PFSK-1 (cell line): Measurements from ENCODE around the gene ERCC3.

Experiments used
- FOXP2 ChIP-seq: optimal IDR thresholded peaks from 2 replicates; pipeline ENCODE3; 2011; ENCODE audit warnings: borderline replicate concordance, control low read depth, inconsistent platforms; ENCODE audit not compliant: insufficient read depth; ENCODE audit errors: extremely low read length, extremely low read depth
- POLR2AphosphoS5 ChIP-seq: IDR thresholded peaks from 2 replicates; pipeline ENCODE4 v1.6.1; 2012; ENCODE audit warnings: low read depth, mild to moderate bottlenecking, control low read depth, low read length, moderate library complexity
- SIN3A ChIP-seq: IDR thresholded peaks from 2 replicates; pipeline ENCODE4 v1.6.1; 2012; ENCODE audit warnings: mild to moderate bottlenecking, low read length, moderate library complexity, borderline replicate concordance; ENCODE audit not compliant: insufficient read depth
- TAF1 ChIP-seq: IDR thresholded peaks from 2 replicates; pipeline ENCODE4 v1.6.1; 2012; ENCODE audit warnings: low read length, control low read depth, borderline replicate concordance; ENCODE audit not compliant: insufficient read depth
- TF ChIP-seq, protein P1 (sequence below), 2 experiments: IDR thresholded peaks; 2 replicates each; pipeline versions ENCODE4 v1.6.1 to v1.8.0; 2011 to 2012; ENCODE audit warnings: low read depth in 2 of 2, low read length in 2 of 2, control low read depth in 1 of 2, inconsistent platforms in 1 of 2, mild to moderate bottlenecking in 1 of 2, moderate library complexity in 1 of 2; ENCODE audit not compliant: insufficient read depth in 1 of 2

Gene ERCC3

DNA sequence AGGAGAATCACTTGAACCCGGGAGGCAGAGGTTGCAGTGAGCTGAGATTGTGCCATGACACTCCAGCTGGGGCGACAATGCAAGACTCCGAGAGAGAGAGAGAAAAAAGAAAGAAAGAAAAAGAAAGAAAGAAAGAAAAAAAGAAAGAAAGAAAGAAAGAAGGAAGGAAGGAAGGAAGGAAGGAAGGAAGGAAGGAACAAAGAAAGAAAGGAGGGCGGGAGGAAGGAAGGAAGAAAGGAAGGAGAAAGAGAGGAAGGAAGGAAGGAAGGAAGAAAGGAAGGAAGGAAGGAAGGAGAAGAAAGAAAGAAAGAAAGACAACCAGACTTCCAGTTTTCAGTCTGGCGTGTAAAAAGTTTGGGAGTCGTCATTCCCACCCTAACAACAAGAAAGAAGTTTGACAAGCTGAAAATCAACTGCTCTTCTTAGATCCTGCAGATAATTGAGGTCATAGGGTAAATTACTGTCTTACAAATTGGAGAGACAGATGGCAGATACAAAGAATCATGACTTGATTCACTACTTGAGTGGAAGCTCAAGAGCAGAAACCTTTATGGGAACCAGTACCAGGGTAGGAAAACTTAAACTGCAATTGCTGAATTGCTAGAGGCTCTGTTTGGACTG, 58.8 kb downstream of the ERCC3 start:
- no peak for TF ChIP-seq FOXP2
- TF ChIP-seq, protein P1, sequence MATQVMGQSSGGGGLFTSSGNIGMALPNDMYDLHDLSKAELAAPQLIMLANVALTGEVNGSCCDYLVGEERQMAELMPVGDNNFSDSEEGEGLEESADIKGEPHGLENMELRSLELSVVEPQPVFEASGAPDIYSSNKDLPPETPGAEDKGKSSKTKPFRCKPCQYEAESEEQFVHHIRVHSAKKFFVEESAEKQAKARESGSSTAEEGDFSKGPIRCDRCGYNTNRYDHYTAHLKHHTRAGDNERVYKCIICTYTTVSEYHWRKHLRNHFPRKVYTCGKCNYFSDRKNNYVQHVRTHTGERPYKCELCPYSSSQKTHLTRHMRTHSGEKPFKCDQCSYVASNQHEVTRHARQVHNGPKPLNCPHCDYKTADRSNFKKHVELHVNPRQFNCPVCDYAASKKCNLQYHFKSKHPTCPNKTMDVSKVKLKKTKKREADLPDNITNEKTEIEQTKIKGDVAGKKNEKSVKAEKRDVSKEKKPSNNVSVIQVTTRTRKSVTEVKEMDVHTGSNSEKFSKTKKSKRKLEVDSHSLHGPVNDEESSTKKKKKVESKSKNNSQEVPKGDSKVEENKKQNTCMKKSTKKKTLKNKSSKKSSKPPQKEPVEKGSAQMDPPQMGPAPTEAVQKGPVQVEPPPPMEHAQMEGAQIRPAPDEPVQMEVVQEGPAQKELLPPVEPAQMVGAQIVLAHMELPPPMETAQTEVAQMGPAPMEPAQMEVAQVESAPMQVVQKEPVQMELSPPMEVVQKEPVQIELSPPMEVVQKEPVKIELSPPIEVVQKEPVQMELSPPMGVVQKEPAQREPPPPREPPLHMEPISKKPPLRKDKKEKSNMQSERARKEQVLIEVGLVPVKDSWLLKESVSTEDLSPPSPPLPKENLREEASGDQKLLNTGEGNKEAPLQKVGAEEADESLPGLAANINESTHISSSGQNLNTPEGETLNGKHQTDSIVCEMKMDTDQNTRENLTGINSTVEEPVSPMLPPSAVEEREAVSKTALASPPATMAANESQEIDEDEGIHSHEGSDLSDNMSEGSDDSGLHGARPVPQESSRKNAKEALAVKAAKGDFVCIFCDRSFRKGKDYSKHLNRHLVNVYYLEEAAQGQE (IDR thresholded peaks at IDR 0.05; ENCODE audit: insufficient read depth in 1 of 2, low read depth in 2 of 2, low read length in 2 of 2): no peak
- TF ChIP-seq TAF1: no peak
- TF ChIP-seq POLR2AphosphoS5: no peak
- TF ChIP-seq SIN3A: no peak

DNA sequence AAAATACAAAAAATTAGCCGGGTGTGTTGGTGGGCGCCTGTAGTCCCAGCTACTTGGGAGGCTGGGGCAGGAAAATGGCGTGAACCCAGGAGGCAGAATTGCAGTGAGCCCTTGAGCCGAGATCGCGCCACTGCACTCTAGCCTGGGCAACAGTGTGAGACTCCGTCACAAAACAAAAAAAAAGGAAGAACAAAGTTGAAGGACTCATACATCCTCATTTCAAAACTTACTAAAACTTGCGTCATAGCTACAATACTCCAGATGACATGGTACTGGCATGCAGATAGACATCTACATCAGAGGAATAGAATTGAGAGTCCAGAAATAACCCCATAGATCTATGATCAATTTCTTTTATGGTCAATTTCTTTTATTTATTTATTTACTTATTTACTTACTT, 60.2 kb downstream of the ERCC3 start:
- no peak for TF ChIP-seq FOXP2
- TF ChIP-seq, protein P1 (IDR thresholded peaks at IDR 0.05; ENCODE audit: insufficient read depth in 1 of 2, low read depth in 2 of 2, low read length in 2 of 2): no peak
- no peak for TF ChIP-seq TAF1
- no peak for TF ChIP-seq SIN3A
- no peak for TF ChIP-seq POLR2AphosphoS5

DNA sequence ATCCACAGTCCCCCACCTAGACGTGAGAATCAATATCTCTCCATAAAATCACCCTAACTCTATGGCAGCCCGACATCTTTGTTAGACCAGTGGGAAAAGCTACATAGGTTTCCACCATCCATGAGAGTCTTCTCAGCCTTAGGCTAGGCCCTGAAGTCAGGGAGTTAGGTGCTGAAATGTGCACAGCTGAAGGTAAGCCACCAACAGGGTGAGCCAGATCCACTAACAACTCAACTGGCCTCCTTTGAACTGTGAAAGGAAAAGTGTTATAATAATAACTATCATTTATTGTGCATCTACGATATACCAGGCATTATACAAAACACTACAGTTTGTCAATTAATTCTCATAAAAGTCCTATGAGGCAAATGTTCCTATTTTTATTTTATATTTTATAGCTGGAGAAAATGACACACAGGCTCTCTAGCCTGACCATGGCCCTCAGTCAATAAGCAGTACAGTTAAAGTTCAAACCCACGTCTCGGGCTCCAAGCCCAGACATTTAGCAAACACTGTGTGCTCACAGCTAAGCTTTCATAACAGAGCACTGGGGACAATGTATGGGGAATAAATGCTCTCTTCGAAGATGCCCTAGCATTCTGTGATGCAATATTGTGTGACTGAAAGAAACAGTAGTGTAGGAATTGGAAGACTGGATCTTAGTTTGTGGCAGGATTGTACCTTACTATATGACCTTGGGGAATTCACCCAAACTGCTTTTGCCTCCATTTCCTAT, 62.6 kb downstream of the ERCC3 start:
- TF ChIP-seq SIN3A (no peak), POLR2AphosphoS5 (no peak), FOXP2 (no peak), TAF1 (no peak)
- TF ChIP-seq, protein P1 (IDR thresholded peaks at IDR 0.05; ENCODE audit: insufficient read depth in 1 of 2, low read depth in 2 of 2, low read length in 2 of 2): no peak

DNA sequence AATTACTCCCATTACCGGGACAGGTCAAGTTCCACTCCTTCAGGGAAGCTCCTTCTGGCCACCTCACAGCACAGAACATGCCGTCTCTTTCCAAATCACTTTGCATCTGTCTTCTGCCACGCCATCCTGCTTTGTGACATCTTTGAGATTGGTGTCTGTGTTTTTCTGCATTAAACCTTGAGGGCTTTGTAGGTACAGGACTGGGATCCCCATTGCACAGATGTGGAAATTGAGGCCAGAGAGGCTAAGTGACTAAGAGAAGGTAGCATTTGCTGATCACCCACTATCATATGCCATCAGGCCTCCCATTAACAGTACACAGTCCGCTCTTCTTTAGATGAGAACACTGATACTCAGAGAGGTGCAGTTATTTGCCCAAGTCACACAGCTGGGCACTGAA, 64.4 kb downstream of the ERCC3 start:
- no peak for TF ChIP-seq FOXP2
- TF ChIP-seq TAF1: no peak
- TF ChIP-seq POLR2AphosphoS5: no peak
- no peak for TF ChIP-seq SIN3A
- TF ChIP-seq, protein P1 (IDR thresholded peaks at IDR 0.05; ENCODE audit: insufficient read depth in 1 of 2, low read depth in 2 of 2, low read length in 2 of 2): no peak
